HG02588 (cell line): ENCODE data around the gene IQSEC1.

ENCODE experiments used
- ATAC-seq: cut with Tn5 transposase; IDR thresholded peaks from one replicate; pipeline ENCODE4 v1.9.1; 2021; ENCODE audit warnings: mild to moderate bottlenecking, moderate library complexity; ENCODE audit not compliant: unreplicated experiment

Gene IQSEC1

DNA sequence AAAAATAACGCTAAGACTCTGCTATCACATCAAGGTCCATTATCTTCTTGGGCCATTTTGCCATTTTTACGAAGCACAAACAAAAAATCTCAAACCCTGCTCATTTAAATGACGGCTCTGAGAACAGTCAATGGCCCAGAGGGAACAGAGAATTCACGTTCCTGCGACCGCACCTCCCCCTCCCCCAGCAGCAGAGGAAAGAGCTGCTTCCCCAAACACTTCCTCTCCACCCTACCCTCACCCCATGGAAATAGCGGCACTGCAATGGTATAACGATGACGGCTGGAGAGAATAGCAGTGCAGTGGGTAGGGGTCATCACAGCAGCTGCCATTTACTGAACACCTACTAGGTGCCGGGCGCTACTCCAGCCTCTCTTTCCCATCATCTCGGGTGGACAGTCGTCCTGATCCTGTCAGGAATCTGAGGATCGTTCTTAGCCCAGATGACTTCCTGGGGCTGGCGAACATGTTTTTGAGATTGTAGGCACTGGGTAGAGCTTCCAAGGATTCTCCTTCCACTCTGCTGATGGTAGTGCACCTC is 113.3 kb downstream of the IQSEC1 start:
- ATAC-seq = no peak

DNA sequence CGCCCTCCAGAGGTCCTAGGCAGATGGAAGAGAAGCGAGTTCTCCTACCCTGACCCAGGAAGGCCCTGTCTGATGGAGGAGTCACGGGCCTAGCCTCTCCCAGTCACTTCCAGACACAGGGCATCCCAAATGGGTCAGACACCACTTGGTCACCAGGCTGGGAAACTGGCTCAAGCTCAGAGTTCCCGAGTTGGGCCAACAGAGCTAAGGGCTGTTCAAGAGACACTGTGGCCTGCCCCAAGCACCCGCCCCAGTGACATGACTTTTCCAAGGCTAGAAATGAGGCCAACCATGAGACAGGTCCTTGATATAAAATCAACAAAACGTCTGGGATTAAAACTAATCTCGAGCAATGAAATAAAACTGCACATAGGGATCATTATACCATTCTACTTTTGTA is 113.8 kb downstream of the IQSEC1 start:
- no peak for ATAC-seq

DNA sequence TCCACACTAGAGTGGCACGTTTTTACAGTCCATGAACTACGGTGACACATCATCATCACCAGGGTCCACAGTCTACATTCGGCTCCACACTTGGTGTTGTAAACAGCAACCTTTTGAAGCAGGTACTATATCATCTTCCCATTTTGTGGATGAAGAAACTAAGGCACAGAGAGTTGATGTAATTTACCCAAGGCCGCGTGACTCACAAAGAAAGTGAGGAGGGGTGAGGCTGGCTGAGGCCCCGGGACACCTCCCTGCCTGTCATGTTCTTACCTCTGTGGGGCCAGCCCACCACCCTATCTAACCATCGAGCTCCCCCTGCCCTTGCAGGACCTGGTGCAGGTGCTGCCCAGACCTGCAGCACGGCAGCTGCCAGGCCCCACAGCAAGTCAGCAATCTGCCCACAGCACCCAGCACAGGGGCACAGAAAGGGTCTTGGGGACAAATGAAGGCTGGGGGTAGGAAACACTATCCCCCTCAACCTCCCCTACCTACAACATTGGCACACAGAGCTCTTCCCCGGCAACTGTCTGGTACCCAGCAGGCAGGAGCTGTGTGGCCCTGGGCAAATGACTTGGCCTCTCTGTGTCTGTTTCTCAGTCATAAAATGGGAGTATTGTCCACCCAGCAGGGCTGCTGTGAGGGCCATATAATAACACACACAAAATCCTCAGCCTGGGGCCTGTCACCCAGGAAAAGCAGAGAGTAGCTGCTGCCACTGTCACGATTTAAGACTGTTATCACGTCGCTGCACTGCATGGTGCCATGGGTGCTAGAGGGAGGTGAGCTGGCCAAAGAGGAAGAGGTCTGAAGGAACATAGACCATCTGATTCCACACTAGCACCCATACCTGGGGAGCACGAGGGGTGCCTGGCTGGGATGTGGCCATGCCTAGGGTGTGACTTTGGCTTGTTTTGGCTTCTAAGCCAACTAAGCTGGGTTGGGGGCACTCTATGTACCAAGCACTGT is 115.1 kb downstream of the IQSEC1 start:
- no peak for ATAC-seq

DNA sequence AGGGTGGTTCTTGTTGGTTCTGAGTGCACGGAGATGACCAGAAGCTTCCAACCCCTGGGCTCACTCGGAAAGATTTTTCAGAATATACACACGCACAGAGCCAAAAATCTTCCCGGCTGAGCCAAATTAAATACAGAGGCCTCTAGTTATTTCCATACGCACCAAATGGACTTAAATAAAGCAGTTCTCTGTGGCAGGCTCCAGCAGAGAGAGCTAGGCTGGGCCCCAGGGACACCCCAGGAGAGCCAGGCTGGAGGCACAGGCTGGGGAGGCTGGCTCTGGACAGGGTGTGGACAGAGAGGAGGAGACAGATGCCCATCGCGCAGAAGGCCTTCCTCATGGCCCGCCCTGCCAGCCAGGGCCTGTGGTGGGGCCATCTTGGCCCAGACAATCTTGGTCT is 115.9 kb downstream of the IQSEC1 start:
- no peak for ATAC-seq

DNA sequence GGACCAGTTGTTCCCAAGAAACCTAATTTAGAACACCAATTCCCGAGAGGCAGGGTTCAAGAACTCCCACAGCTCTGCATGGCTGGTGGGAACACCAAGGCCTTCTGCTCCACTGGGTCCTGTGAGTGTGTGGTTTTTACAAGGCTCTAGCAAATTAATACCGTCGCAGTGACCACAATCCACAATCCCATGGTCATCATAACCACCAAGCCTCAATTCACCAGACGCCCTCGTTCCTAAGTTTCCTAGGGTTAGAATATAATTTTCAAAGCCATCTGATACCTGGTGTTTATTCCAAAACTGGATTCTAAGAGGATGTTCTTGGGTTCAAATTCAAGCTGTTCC is 116.9 kb downstream of the IQSEC1 start:
- ATAC-seq = no peak

DNA sequence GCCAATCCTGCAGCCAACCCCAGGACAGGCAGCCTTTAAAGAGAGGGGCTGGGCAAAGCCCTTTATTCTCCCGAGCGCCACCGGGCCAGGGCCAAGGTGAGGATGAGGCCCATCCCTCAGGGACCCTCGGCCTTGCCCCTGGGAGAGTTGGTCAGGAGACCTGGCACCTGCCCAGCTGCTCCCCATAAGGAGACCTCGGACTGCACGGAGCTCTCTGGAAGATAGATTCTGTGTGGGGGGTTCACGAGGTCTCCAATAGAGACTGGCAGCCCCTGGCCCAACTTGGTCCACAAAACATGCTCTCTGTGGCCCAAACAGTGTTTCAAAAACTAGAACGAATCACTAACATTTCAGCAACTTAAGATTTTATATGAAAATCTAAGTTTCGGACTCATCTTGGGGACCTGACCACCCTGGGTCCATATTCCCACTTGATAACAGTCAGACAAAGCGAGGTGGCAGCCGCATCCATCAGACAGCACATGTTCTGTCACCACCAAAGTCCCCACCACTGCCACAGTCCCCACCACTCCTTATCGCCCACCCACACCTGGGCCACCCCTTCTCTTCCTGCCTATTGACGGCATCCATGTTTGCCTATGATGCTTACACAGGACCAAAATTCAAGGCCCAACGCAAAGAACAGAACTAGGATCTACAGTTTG is 117.4 kb downstream of the IQSEC1 start:
- no peak for ATAC-seq

DNA sequence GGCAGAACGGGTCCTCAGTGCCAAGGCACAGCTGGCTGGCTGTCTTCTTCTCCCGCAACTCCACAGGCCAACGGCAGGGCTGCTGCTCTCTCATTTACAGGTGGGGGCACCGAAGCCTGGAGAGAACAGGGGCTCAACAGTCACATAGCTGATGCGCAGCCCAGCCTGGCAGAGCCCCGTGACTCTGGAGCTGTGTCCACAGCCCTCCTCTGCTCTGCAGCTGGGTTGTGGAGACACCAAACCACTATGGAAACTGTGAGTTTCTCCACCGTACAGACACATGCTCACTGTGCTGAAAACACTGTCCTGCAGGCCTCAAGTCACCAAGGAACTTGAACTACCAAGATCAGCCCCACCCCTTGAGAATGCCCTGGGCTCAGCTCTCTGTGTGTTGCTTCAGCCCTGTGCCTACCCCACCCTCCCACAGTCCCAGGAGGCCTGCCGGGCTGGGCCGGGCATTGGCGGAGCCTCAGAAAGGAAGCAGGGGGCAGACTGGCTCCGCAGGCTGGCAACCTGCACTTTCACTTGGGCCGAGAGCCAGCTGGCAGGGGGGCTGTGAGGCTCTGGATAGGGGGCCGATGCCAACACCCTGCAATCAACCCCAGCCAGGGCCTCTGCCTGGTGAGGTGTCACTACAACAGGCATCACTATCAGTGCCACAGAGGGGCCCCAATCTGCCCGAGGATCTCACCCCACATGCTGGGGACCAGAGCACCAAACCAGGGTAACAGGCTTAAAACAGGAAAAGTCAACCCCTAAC is 118.2 kb downstream of the IQSEC1 start:
- ATAC-seq = peak; percentile 60

DNA sequence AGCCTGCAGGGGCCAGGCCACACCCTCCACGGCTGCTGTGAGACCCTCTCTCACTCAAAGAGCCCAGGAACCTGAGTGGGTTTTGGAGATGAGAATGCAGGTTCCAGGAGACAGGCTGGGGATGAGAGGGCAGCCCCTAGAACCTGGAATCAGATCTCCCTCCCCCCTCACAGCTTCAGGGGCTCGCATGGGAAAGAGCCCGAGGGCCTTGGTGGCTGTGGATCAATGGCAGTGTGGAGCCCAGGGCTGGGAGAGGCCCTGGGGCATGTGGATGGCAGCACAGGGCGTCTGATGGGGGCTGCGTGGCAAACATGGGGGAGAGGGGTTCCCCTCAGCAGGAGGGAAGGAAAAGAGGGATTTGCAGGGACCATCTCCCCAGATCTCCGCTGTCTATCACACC is 119.0 kb downstream of the IQSEC1 start:
- ATAC-seq = no peak

DNA sequence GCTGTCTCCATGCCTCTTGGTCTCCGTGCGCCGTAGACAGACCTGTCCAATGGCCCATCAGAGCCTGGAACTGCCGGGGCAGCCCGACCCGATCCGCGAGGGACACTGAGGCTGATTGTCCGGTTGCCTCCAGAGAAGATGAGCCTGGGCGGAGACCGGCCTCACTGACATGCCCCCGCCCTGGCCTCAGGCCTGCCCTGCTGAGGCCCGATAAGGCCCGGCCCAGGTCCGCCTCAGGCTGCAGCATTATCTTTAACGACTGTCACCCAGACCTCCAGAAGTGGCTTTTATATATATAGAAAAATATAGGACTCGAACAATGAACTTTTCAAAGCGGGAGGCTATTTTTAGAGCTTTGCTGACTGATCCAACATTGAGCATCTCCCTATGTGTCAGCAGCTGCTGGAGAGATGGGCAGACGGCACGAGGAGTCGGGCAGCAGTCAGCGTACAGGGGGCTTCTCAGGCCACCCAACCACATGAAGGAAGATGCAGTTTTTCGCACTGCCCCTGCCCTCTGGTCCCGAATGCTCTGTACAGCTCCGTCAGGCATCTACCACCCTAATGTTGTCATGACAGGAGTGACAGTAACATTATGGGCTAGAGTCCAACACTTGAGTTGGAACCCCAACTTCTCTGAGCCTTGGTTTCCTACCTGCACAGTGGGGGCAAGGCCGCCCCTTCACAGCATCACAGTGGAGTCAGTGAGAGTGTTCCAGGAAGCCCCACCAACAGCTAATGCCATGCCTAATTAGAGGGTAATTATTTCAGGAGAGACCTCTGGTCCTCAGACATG is 119.8 kb downstream of the IQSEC1 start:
- no peak for ATAC-seq

DNA sequence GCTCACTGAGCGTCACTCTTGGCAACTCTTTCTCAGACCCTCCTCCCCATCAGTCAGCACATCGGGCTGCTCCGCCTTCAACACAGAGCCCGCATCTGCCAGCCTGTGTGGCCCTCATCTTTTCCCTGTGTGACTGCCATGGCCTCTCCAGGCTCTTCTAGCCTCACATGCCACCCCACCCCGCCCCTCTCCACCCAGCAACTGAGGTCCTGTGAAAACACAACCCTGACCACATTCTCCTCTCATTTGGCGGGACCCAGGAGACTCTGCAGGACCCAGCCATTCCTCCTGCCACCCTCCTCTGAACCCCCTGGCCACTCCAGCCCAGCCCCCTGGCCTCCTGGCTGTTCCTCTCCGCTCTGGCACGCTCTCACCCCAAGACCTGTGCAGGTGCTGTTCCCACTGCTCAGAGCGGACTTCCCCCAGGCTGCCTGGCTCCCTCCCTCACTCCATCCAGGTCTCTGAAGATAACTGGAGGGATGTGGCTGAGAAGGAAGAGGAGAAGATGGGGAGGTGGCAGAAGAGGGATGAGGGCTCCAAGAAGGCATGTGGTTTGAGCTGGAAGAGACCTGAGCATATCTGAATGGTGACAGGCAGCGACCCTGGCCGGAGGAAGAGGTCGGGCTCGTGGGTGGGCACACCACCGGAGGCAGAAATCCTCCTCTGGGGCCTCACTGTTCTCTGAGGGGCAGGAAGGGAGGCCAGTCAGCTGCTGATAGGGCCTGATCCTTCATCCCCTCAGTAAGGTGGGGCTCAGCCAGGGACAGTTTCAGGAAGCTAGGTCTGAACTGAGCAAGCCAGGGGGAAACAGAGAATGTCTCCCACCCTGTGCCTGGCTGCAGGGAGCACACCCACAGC is 120.7 kb downstream of the IQSEC1 start:
- no peak for ATAC-seq

DNA sequence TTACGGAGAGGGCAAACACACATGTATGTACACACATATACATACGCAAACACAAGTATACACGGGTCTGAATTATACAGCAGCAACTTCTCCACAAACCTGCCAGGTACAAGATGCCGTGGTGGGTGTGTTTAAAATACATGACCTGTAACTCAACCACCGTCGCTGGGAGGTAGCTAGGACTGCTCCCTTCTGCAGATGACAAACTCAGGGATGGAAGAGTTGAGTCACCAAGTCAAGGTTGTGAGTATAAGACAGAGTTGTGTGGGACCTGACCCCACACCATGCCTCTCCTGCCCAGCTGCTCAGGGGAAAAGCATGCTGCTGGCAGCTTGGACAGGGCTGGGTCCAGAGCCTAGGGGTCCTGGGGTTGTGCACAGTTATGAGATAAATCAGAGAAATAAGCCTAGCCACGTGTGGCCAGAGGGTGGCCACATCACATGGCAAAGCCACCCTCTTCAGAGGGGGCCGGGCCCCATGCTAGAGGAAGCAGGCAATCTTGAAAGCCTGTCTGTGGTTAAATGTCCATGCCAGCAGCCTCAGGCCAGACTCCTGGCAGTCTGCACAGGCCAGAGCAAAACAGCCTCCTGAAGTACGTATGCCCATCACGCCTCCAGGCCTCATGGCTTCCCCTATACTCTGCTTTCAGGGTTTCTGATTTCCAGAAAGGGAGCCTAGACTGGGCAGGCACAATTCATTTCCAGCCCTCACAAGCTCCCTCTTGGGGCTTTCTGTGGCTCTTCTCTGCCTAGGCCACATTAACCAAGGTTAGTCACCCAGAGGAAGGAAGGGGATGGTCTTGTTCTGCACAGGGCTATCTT is 124.1 kb downstream of the IQSEC1 start:
- peak; percentile 66 for ATAC-seq

DNA sequence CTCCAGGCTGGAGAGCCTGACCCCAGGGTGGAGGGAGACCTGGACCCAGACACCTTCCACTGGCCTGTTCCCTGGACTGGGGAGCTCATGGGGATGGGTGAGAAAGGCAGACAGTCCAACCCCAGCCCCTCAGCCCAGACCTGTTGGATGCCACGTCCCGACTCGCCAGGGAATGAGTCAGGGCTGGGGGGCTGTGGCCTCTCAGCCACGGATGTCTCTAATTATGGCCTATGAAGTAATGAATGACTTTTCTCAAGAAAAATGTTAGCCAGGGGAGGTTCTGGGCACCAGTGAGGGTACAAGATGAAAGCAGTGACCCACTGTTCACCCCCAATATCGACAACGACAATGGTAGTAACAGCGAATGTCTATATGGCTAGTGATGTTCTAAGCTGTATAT is 124.9 kb downstream of the IQSEC1 start:
- ATAC-seq = no peak

DNA sequence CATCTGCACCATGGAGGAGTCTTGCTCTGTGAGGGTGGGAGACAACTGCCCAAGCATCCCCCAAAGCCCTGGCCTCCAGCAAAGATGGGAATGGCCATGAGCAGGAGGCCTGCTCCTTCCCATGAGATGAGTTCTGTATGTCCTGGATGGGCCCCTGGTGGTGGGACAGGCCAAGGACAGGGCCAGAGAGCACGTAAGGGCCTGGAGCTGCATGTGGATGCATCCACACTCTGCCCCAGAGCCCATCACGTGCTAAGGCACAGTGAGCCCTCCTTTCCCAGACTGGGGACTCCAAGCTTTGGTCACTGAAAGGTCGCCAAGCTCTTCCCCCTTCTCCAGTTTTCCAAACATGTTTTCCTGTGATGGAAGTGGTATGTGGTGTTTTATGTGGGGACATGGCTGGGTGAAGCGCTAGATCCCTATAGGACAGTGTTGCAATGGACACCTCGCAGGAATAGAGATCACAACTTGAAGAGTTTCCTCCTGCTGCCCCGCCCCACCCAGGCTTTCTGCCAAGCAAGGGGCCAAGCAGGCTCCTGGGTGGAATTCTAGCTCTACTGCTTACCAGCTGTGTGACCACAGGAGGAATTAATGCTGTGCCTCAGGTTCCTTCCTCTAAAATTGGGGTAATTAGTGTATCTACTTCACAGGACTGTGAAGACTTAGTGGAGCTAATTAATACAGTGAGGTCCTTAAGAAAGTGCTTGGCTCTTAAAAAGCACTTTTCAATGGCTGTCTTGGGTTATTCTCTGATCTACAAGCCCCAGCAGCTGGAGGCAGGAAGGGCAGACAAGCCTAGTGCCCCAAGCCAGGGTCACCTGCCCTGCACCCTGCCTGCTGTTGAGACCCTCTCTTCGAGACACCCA is 125.5 kb downstream of the IQSEC1 start:
- ATAC-seq = no peak

DNA sequence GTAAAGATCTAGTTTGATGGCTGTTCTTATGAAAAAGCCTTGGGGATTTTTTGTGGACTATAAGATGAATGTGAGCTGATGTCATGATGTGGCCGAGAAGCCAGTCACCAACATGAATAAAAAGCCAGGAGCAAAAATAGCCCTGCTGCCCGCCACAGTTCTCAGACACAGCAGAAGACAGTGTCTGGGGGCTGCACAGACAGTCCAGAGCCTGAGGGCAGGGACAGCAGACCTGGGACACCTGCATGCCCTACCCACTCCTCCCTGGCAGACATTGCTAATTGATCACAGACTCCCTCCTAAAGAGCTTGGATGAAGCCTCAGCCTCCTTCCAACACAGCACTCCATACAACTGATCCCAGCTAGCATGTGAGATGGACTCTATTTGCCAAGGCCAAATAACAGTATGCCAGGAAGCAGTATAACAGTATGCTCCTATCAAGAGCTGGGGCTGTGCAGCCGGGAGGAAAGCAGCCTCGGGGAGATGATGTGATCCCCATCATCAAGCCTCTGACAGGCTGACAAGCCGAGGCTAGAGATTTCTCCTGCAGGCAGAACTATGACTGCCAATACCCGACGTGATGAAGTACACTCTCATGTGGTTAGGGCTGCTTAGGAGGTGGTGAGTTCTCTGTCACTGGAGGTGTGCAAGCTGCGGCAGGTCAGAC is 126.4 kb downstream of the IQSEC1 start:
- no peak for ATAC-seq

DNA sequence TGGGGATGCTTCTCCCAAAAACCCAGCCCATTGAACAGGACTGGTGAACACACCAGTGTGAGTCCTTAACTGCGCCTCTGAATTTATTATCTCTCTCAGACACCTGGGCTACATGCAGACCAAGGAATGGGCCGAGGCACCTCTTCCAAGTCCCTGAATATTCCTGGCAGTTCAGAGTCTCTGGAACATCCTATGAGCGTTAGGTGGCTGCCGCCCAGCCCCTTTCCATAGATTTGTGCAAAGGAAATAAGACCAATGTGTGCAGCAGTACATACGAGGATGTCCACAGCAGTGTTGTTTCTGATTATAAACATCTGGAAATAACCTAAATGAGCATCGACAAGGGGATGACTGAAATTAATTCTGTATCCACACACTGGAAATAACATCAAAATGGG is 127.0 kb downstream of the IQSEC1 start:
- no peak for ATAC-seq

DNA sequence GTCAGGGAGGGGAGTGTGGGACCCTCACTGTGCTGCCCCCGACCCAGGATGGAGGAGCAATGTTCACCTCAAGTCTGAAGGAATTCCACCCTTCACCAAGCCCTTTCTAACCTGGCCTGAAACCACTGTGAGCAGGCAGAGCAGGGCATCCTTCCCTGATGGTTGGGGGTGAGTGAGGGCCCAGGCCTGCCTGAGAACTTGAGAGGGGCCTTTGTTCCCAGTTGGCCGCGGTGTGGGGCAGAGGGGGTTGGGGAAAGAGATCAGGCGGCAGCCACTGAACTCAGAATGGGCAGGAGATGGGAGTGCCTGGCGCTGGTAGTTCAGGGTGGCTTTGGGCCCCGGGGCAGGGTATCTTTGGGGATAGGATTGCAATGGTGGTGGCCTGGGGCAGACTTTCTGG is 128.4 kb downstream of the IQSEC1 start:
- ATAC-seq = no peak

DNA sequence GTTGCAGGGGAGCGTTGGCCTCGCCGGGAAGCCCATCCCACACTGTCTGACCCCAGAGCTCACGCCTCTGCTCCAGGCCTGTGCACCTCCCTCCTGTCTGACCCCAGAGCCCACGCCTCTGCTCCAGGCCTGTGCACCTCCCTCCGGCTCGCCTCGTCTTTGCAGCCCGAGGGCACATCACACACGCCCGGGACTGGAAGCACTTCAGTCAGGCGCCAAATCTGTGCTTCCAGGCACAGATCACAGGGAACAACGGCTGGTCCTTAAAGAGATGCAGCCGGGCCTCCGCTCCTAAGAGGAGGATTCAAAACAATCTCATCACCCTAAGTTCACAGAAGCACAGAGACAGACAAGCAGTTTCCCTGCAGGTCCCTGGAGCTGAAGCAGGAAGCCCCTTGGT is 128.8 kb downstream of the IQSEC1 start:
- no peak for ATAC-seq
